Measurements from ENCODE around the gene DHODH. TPM values are rescaled to one million over a fixed set of nuclear protein-coding genes. Genes with fewer than 3 reads are reported as not detected.

DHODH gene
- total RNA-seq, 1 donor from 2014 or later, result 5.2 TPM

DNA sequence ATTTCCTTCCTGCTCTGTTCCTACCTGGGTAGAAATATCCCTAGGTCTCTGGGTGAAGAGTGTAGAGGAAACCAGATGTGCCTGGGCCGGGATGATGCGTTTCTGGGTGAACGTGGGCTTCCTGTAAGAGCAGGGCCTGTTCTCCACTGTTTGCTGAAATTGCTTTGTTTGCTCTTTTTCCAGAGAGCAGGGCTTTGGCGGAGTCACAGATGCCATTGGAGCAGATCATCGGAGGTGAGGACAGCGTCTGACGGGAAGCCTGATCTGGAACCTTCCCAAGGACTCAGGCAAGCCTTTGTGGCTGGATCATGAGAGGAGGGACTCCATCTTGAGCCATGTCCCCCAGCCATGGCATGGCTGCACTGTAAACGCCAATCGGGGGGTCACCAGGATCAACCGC is 15.4 kb downstream of the DHODH start:
- Histone ChIP-seq H3K4me2 (ENCODE audit: low read length) (no peak overlapping the region), H3K79me2 (ENCODE audit: insufficient read depth, low read length) (no peaks in the 10 kb centered on the region), H3K4me1 (ENCODE audit: insufficient read depth, low read length) (no peaks in the 10 kb centered on the region), H3K27ac (ENCODE audit: low read depth, low read length) (no peak overlapping the region), H4K20me1 (ENCODE audit: insufficient read depth, low read length) (no peaks in the 10 kb centered on the region), H3K9me3 (ENCODE audit: insufficient read depth, low read depth, low read length) (no peaks in the 10 kb centered on the region), H3K4me3 (ENCODE audit: insufficient read depth, low read depth, low read length) (no peak overlapping the region), H3K9ac (ENCODE audit: low read length) (no peak overlapping the region), H3K36me3 (ENCODE audit: insufficient read depth, low read length) (no peaks in the 10 kb centered on the region), H2AFZ (ENCODE audit: low read depth, low read length) (no peak overlapping the region), H3K27me3 (ENCODE audit: insufficient read depth, low read length) (no peaks in the 10 kb centered on the region)
- Mint-ChIP-seq H3K27me3 (ENCODE audit: low read depth, unreplicated experiment) (no peaks in the 10 kb centered on the region), H3K27ac (ENCODE audit: unreplicated experiment) (no peak overlapping the region), H3K36me3 (ENCODE audit: low read depth, unreplicated experiment) (peaks cover 9% of the 10 kb centered on the region), H3K4me3 (ENCODE audit: unreplicated experiment) (no peak overlapping the region), H3K4me1 (ENCODE audit: low read depth, unreplicated experiment) (peaks cover 4% of the 10 kb centered on the region), H3K9me3 (ENCODE audit: unreplicated experiment) (no peaks in the 10 kb centered on the region)
- no peak for FAIRE-seq
- no peak for DNase-seq (ENCODE audit: low read depth)
- TF ChIP-seq EZH2 (IDR thresholded peaks at IDR 0.05; ENCODE audit: insufficient read depth, low read length), result no peak
- TF ChIP-seq CTCF (IDR thresholded peaks at IDR 0.05; ENCODE audit: insufficient read depth, low read depth, low read length), result no peak

GRCh38 chr16:72024862-72025382 is 16.4 kb downstream of the DHODH start:
- no peak overlapping the region for H3K27ac Mint-ChIP-seq (ENCODE audit: unreplicated experiment)
- FAIRE-seq, result no peak

More at GRCh38 chr16:72024862-72025382, 16.4 kb downstream of the DHODH start:
- H3K27me3 ChIP-seq (ENCODE audit: insufficient read depth, low read length), result no peaks in the 10 kb centered on the region
- H4K20me1 ChIP-seq (ENCODE audit: insufficient read depth, low read length), result no peaks in the 10 kb centered on the region
- H2AFZ ChIP-seq (ENCODE audit: low read depth, low read length), result no peak overlapping the region
- Mint-ChIP-seq H3K36me3 (ENCODE audit: low read depth, unreplicated experiment) (peaks cover 9% of the 10 kb centered on the region), H3K9me3 (ENCODE audit: unreplicated experiment) (no peaks in the 10 kb centered on the region), H3K27me3 (ENCODE audit: low read depth, unreplicated experiment) (no peaks in the 10 kb centered on the region), H3K4me3 (ENCODE audit: unreplicated experiment) (no peak overlapping the region), H3K4me1 (ENCODE audit: low read depth, unreplicated experiment) (peaks cover 4% of the 10 kb centered on the region)
- no peaks in the 10 kb centered on the region for H3K79me2 ChIP-seq (ENCODE audit: insufficient read depth, low read length)
- H3K27ac ChIP-seq (ENCODE audit: low read depth, low read length), result no peak overlapping the region
- DNase-seq (ENCODE audit: low read depth), result no peak
- H3K9me3 ChIP-seq (ENCODE audit: insufficient read depth, low read depth, low read length), result no peaks in the 10 kb centered on the region
- no peak overlapping the region for H3K4me3 ChIP-seq (ENCODE audit: insufficient read depth, low read depth, low read length)
- no peak for TF ChIP-seq CTCF (IDR thresholded peaks at IDR 0.05; ENCODE audit: insufficient read depth, low read depth, low read length)
- H3K9ac ChIP-seq (ENCODE audit: low read length), result no peak overlapping the region
- no peak overlapping the region for H3K4me2 ChIP-seq (ENCODE audit: low read length)
- no peaks in the 10 kb centered on the region for H3K36me3 ChIP-seq (ENCODE audit: insufficient read depth, low read length)
- no peaks in the 10 kb centered on the region for H3K4me1 ChIP-seq (ENCODE audit: insufficient read depth, low read length)

Measured in astrocyte (in vitro differentiated cells and primary cell).